NCI-H2171 treated with DMSO at 0.1 percent for 48 hours (cell line): ENCODE measurements around the gene MEGF11.

Experiments
- DNase-seq: peaks from one replicate; lab custom pipeline; 2025; lab: John Stamatoyannopoulos, UW

The MEGF11 gene

GRCh38 chr15:66215811-66216210 is 37.7 kb downstream of the MEGF11 start:
- no peak for DNase-seq

- DNase-seq = no peak
Measured at GRCh38 chr15:66214246-66214645, 39.3 kb downstream of the MEGF11 start.

- DNase-seq = peak; percentile 73
Measured at GRCh38 chr15:66212563-66212921, 41.0 kb downstream of the MEGF11 start.

- DNase-seq = no peak
Measured at GRCh38 chr15:66211670-66212562, 41.6 kb downstream of the MEGF11 start.

GRCh38 chr15:66210684-66211083 is 42.9 kb downstream of the MEGF11 start:
- no peak for DNase-seq

- no peak for DNase-seq
Measured at GRCh38 chr15:66198757-66199156, 54.8 kb downstream of the MEGF11 start.

- DNase-seq = no peak
Measured at GRCh38 chr15:66196602-66197001, 56.9 kb downstream of the MEGF11 start.

GRCh38 chr15:66195621-66196230 is 57.8 kb downstream of the MEGF11 start:
- no peak for DNase-seq

- DNase-seq = no peak
Measured at GRCh38 chr15:66193066-66193465, 60.5 kb downstream of the MEGF11 start.

- DNase-seq = no peak
Measured at GRCh38 chr15:66190746-66191145, 62.8 kb downstream of the MEGF11 start.

- no peak for DNase-seq
Measured at GRCh38 chr15:66189291-66189690, 64.3 kb downstream of the MEGF11 start.

GRCh38 chr15:66188464-66188863 is 65.1 kb downstream of the MEGF11 start:
- DNase-seq = no peak

- no peak for DNase-seq
Measured at GRCh38 chr15:66187271-66187670, 66.3 kb downstream of the MEGF11 start.

GRCh38 chr15:66186049-66186825 is 67.3 kb downstream of the MEGF11 start:
- DNase-seq = no peak

GRCh38 chr15:66184936-66185790 is 68.4 kb downstream of the MEGF11 start:
- DNase-seq = no peak

GRCh38 chr15:66184492-66184891 is 69.1 kb downstream of the MEGF11 start:
- no peak for DNase-seq

GRCh38 chr15:66180531-66181097 is 72.9 kb downstream of the MEGF11 start:
- DNase-seq = no peak

GRCh38 chr15:66178531-66178910 is 75.0 kb downstream of the MEGF11 start:
- no peak for DNase-seq

- DNase-seq = peak; percentile 80
Measured at GRCh38 chr15:66172324-66172980, 81.1 kb downstream of the MEGF11 start.

GRCh38 chr15:66171841-66172240 is 81.7 kb downstream of the MEGF11 start:
- no peak for DNase-seq

- DNase-seq = no peak
Measured at GRCh38 chr15:66170716-66171115, 82.8 kb downstream of the MEGF11 start.
